Endometrial microvascular endothelial cells (primary cell): ENCODE results near the gene PSMC3. TPM values are rescaled to one million over a fixed set of nuclear protein-coding genes. Genes with fewer than 3 reads are reported as not detected.

Experiments used
- in situ Hi-C: cut with HindIII; loops from 2 replicates; pipeline ENCODE4 v1.10.0; 2017; ENCODE audit warnings: low sequenced_read_pairs, low pct_unique_long_range_greater_than_20kb; ENCODE audit errors: inconsistent ontology term
- total RNA-seq: library from RNA; depleted of rRNA; stranded (reverse); fragments of >200 nt; gene quantifications from one replicate; pipeline ENCODE4 v1.2.3, GENCODE V29; 2015; ENCODE audit errors: inconsistent ontology term

PSMC3 gene
- total RNA-seq, 1 donor from 2014 or later = 238 TPM

- in situ Hi-C loops = no loop called here
These were observed 19.6 kb upstream of the PSMC3 start for GRCh38 chr11:47445840-47446239.

GRCh38 chr11:47443817-47444216 lies 17.6 kb upstream of the PSMC3 start:
- in situ Hi-C loops = no loop called here

- in situ Hi-C loops = no loop called here
These were observed 16.9 kb upstream of the PSMC3 start for GRCh38 chr11:47443028-47443700.

GRCh38 chr11:47442514-47442913 lies 16.3 kb upstream of the PSMC3 start:
- in situ Hi-C loops = no loop called here

GRCh38 chr11:47441421-47441820 lies 15.2 kb upstream of the PSMC3 start:
- in situ Hi-C loops = no loop called here

GRCh38 chr11:47440054-47440476 lies 13.8 kb upstream of the PSMC3 start:
- in situ Hi-C loops = no loop called here

GRCh38 chr11:47438721-47439120 lies 12.5 kb upstream of the PSMC3 start:
- in situ Hi-C loops = no loop called here

GRCh38 chr11:47437746-47438418 lies 11.6 kb upstream of the PSMC3 start:
- in situ Hi-C loops = no loop called here

GRCh38 chr11:47437218-47437745 lies 11.0 kb upstream of the PSMC3 start:
- in situ Hi-C loops = no loop called here

GRCh38 chr11:47436726-47437125 lies 10.5 kb upstream of the PSMC3 start:
- in situ Hi-C loops = no loop called here

- in situ Hi-C loops = no loop called here
These were observed 9.4 kb upstream of the PSMC3 start for GRCh38 chr11:47435687-47436086.

GRCh38 chr11:47434011-47434786 lies 8.0 kb upstream of the PSMC3 start:
- in situ Hi-C loops = no loop called here

GRCh38 chr11:47433157-47433556 lies 6.9 kb upstream of the PSMC3 start:
- in situ Hi-C loops = no loop called here

- in situ Hi-C loops = no loop called here
These were observed 5.3 kb upstream of the PSMC3 start for GRCh38 chr11:47431356-47432083.

- in situ Hi-C loops = no loop called here
These were observed 4.3 kb upstream of the PSMC3 start for GRCh38 chr11:47430524-47430923.

- in situ Hi-C loops = no loop called here
These were observed 628 bp downstream of the PSMC3 start for GRCh38 chr11:47425611-47426010.

- in situ Hi-C loops = no loop called here
These were observed 7.6 kb downstream of the PSMC3 start for GRCh38 chr11:47418454-47419259.

GRCh38 chr11:47417712-47418111 lies 8.5 kb downstream of the PSMC3 start:
- in situ Hi-C loops = no loop called here
